ENCODE results near the gene IFNGR2. TPM values are rescaled to one million over a fixed set of nuclear protein-coding genes. Genes with fewer than 3 reads are reported as not detected.
A peak's percentile ranks its signal among the peaks of the same experiment; 100 is the strongest.

The IFNGR2 gene
- total and polyA plus RNA-seq, 2 donors (not counting 3 experiments of a cell fraction or from before 2014, with no cell fraction given): 44.2 to 46.1 TPM

DNA sequence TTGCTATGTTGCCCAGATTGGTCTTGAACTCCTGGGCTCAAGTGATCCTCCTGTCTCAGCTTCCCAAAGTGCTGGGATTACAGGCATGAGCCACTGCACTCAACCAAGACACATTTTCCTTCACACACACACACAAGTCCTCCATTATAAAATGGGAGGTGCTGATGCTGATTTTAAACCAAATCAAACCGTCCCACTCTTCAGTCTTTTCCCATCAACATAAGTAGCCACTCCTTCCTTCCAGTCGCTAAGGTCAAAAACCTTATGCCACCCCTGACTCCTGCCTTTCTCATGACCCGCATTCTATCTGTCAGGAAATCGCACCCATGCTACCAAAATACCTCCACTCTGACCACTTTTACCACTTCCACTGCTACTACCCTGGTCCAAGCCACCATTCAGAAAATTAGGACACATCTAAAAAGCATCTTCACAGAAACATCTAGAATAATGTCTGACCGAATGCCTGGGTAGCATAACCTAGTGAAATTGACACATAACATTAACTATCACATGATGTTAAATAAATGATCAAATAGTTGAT is 28.0 kb upstream of the IFNGR2 start:
- peaks cover 21% of the 10 kb centered on the region for H3K4me1 ChIP-seq (ENCODE audit: control insufficient read depth, extremely low read depth, insufficient read depth, low read length)
- no peak for DNase-seq (ENCODE audit: low read depth, low spot score)
- no peak overlapping the region for H3K4me3 ChIP-seq (replicated peaks in 1 of 3; ENCODE audit: insufficient read depth in 1 of 3, low read depth in 1 of 3, low read length in 3 of 3)
- no peaks in the 10 kb centered on the region for H3K9me1 ChIP-seq (replicated peaks; ENCODE audit: control insufficient read depth, extremely low read depth, insufficient read depth, low read length)
- H3K79me2 ChIP-seq (ENCODE audit: control insufficient read depth, insufficient read depth, low read length): no peaks in the 10 kb centered on the region
- H3K27ac ChIP-seq (ENCODE audit: insufficient read depth, low read depth, low read length): no peak overlapping the region
- CTCF ChIA-PET: interaction anchor here (1.1 to 3.9 kb wide), 4 partner anchors 14 to 178 kb away, joined by 5 to 24 read pairs (median 10); no protein-coding TSS in a partner anchor
- H3K9ac ChIP-seq (replicated peaks; ENCODE audit: extremely low read depth, insufficient read depth, low read length): no peak overlapping the region
- no peaks in the 10 kb centered on the region for H3K9me3 ChIP-seq (replicated peaks; ENCODE audit: control insufficient read depth, insufficient read depth, low read length)
- H3K27me3 ChIP-seq (ENCODE audit: control insufficient read depth in 2 of 2, insufficient read depth in 2 of 2, low read length in 2 of 2): no peaks in the 10 kb centered on the region
- intact Hi-C loops (cut with micrococcal nuclease) (no loop called here), dilution Hi-C loops (cut with MboI; ENCODE audit: extremely low pct_ligation_motif_present, low sequenced_read_pairs) (no loop called here)
- TF ChIP-seq, protein P1, sequence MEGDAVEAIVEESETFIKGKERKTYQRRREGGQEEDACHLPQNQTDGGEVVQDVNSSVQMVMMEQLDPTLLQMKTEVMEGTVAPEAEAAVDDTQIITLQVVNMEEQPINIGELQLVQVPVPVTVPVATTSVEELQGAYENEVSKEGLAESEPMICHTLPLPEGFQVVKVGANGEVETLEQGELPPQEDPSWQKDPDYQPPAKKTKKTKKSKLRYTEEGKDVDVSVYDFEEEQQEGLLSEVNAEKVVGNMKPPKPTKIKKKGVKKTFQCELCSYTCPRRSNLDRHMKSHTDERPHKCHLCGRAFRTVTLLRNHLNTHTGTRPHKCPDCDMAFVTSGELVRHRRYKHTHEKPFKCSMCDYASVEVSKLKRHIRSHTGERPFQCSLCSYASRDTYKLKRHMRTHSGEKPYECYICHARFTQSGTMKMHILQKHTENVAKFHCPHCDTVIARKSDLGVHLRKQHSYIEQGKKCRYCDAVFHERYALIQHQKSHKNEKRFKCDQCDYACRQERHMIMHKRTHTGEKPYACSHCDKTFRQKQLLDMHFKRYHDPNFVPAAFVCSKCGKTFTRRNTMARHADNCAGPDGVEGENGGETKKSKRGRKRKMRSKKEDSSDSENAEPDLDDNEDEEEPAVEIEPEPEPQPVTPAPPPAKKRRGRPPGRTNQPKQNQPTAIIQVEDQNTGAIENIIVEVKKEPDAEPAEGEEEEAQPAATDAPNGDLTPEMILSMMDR (IDR thresholded peaks at IDR 0.05; ENCODE audit: extremely low read depth in 1 of 2, insufficient read depth in 1 of 2, low read depth in 1 of 2, low read length in 2 of 2): no peak
- H4K20me1 ChIP-seq (replicated peaks; ENCODE audit: control insufficient read depth, extremely low read depth, insufficient read depth, low read length): no peaks in the 10 kb centered on the region
- peak overlapping the region; percentile 56 for H2AFZ ChIP-seq (ENCODE audit: low read depth, low read length)
- no peak overlapping the region for H3K4me2 ChIP-seq (ENCODE audit: insufficient read depth, low read length)
- FAIRE-seq: no peak
- BruUV-seq (replicated peaks): no TSS peak
- no peaks in the 10 kb centered on the region for H3K36me3 ChIP-seq (ENCODE audit: control insufficient read depth in 2 of 2, extremely low read depth in 1 of 2, insufficient read depth in 2 of 2, low read length in 2 of 2)
- POLR2A ChIA-PET: no interaction called here

DNA sequence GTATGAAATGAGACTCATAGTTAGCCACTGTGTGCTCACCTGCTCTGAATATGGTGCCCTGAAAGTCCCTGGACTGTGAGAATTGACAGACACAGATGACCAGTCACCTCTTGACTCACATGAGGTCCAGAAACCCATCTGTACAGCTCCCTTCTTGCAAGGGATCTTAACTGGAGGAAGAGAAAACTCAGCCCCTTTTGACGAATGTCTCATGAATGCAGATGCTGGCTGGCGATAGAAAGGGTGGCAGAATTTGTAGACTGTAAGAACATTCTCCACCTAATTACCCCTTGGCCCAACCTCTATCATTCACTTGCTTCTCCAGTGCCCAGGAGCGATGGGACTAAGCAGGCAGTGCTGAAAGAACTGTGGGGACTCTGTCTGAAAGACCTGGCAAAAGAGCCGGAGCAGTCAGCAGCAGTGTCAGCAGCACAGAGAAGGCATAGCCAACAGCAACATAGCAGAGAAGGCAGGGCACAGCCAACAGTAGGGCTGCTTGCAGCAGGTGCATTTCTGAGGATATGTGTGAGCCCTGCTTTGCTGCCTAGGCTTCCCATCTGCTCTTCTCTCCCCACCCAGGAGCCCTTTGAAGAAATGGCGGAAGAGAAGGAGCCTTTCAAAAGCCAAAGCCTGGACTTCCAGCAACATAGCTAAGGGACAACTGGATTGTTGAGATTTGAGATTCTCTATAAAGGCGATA is 25.8 kb upstream of the IFNGR2 start:
- ChIA-PET POLR2A (no interaction called here), CTCF (interaction anchor here (0.9 to 3.9 kb wide), 4 partner anchors 17 to 180 kb away, joined by 3 to 24 read pairs (median 8); no protein-coding TSS in a partner anchor)
- H3K9me3 ChIP-seq (replicated peaks; ENCODE audit: control insufficient read depth, insufficient read depth, low read length): no peaks in the 10 kb centered on the region
- FAIRE-seq (no peak), DNase-seq (ENCODE audit: low read depth, low spot score) (no peak)
- dilution Hi-C loops (cut with MboI; ENCODE audit: extremely low pct_ligation_motif_present, low sequenced_read_pairs) (no loop called here), intact Hi-C loops (cut with micrococcal nuclease) (no loop called here)
- H3K36me3 ChIP-seq (ENCODE audit: control insufficient read depth in 2 of 2, extremely low read depth in 1 of 2, insufficient read depth in 2 of 2, low read length in 2 of 2): no peaks in the 10 kb centered on the region
- H4K20me1 ChIP-seq (replicated peaks; ENCODE audit: control insufficient read depth, extremely low read depth, insufficient read depth, low read length): no peaks in the 10 kb centered on the region
- no peak overlapping the region for H2AFZ ChIP-seq (ENCODE audit: low read depth, low read length)
- no peak overlapping the region for H3K27ac ChIP-seq (ENCODE audit: insufficient read depth, low read depth, low read length)
- H3K79me2 ChIP-seq (ENCODE audit: control insufficient read depth, insufficient read depth, low read length): no peaks in the 10 kb centered on the region
- no peaks in the 10 kb centered on the region for H3K27me3 ChIP-seq (ENCODE audit: control insufficient read depth in 2 of 2, insufficient read depth in 2 of 2, low read length in 2 of 2)
- H3K9me1 ChIP-seq (replicated peaks; ENCODE audit: control insufficient read depth, extremely low read depth, insufficient read depth, low read length): no peaks in the 10 kb centered on the region
- H3K4me3 ChIP-seq (replicated peaks in 1 of 3; ENCODE audit: insufficient read depth in 1 of 3, low read depth in 1 of 3, low read length in 3 of 3): no peak overlapping the region
- H3K4me1 ChIP-seq (ENCODE audit: control insufficient read depth, extremely low read depth, insufficient read depth, low read length): peaks cover 33% of the 10 kb centered on the region
- no peak overlapping the region for H3K4me2 ChIP-seq (ENCODE audit: insufficient read depth, low read length)
- BruUV-seq (replicated peaks): no TSS peak
- TF ChIP-seq EZH2 (IDR thresholded peaks at IDR 0.05; ENCODE audit: borderline replicate concordance, low read depth, low read length, severe bottlenecking) (no peak), MYC (IDR thresholded peaks at IDR 0.05; ENCODE audit: low read depth, low read length) (no peak), JUN (IDR thresholded peaks at IDR 0.05; ENCODE audit: borderline replicate concordance, insufficient read depth, insufficient read length, low read depth) (no peak), FOS (IDR thresholded peaks at IDR 0.05; ENCODE audit: borderline replicate concordance, insufficient read depth, low read length) (no peak), POLR2A (IDR thresholded peaks at IDR 0.05; ENCODE audit: low read depth, low read length) (no peak), GATA2 (IDR thresholded peaks at IDR 0.05; ENCODE audit: insufficient read depth, insufficient read length, low read depth, low read length) (no peak), POLR2AphosphoS5 (IDR thresholded peaks at IDR 0.05; ENCODE audit: insufficient read depth, low read depth, low read length) (no peak)
- TF ChIP-seq, protein P1 (IDR thresholded peaks at IDR 0.05; ENCODE audit: extremely low read depth in 1 of 2, insufficient read depth in 1 of 2, low read depth in 1 of 2, low read length in 2 of 2): no peak
- TF ChIP-seq, protein P2, sequence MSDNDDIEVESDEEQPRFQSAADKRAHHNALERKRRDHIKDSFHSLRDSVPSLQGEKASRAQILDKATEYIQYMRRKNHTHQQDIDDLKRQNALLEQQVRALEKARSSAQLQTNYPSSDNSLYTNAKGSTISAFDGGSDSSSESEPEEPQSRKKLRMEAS (IDR thresholded peaks at IDR 0.05; ENCODE audit: insufficient read depth, insufficient read length): no peak
- H3K9ac ChIP-seq (replicated peaks; ENCODE audit: extremely low read depth, insufficient read depth, low read length): no peak overlapping the region

Data from endothelial cell of umbilical vein (primary cell).